Ishikawa (cell line): Measurements from ENCODE around the gene RFTN2.

Experiments
- CEBPB ChIP-seq: IDR thresholded peaks from 2 replicates; pipeline ENCODE4 v1.6.1; 2012
- CREB1 ChIP-seq: IDR thresholded peaks from 2 replicates; pipeline ENCODE4 v1.6.1; 2012; ENCODE audit warnings: low read depth
- EGR1 ChIP-seq: IDR thresholded peaks from 2 replicates; pipeline ENCODE4 v1.6.1; 2012
- EP300 ChIP-seq: IDR thresholded peaks from 2 replicates; pipeline ENCODE4 v1.6.1; 2012; ENCODE audit warnings: borderline replicate concordance
- FOXM1 ChIP-seq: IDR thresholded peaks from 2 replicates; pipeline ENCODE4 v1.6.1; 2012; ENCODE audit warnings: low read depth, borderline replicate concordance
- MAX ChIP-seq: IDR thresholded peaks from 2 replicates; pipeline ENCODE4 v1.6.1; 2012
- NFIC ChIP-seq: IDR thresholded peaks from 2 replicates; pipeline ENCODE4 v1.6.1; 2012
- RAD21 ChIP-seq: IDR thresholded peaks from 2 replicates; pipeline ENCODE4 v1.6.1; 2012; ENCODE audit warnings: low read depth
- REST ChIP-seq: IDR thresholded peaks from 2 replicates; pipeline ENCODE4 v1.6.1; 2012; ENCODE audit warnings: low read depth, mild to moderate bottlenecking
- TAF1 ChIP-seq: IDR thresholded peaks from 2 replicates; pipeline ENCODE4 v1.6.1; 2012; ENCODE audit warnings: low read depth, mild to moderate bottlenecking
- TCF12 ChIP-seq: IDR thresholded peaks from 2 replicates; pipeline ENCODE4 v1.6.1; 2012; ENCODE audit warnings: low read depth
- TEAD4 ChIP-seq: IDR thresholded peaks from 2 replicates; pipeline ENCODE4 v1.6.1; 2012
- USF1 ChIP-seq: IDR thresholded peaks from 2 replicates; pipeline ENCODE4 v1.6.1; 2012
- YY1 ChIP-seq: IDR thresholded peaks from 2 replicates; pipeline ENCODE4 v1.6.1; 2012; ENCODE audit warnings: low read depth
- ZBTB7A ChIP-seq: IDR thresholded peaks from 2 replicates; pipeline ENCODE4 v1.6.1; 2012; ENCODE audit warnings: low read depth

Gene RFTN2

GRCh38 chr2:197555467-197555866 lies 119.9 kb downstream of the RFTN2 start:
- TF ChIP-seq MAX (no peak), FOXM1 (no peak), TEAD4 (no peak), NFIC (no peak), YY1 (no peak), ZBTB7A (no peak), CEBPB (no peak), CREB1 (no peak), REST (no peak), EP300 (no peak), RAD21 (no peak)

GRCh38 chr2:197548582-197548981 lies 126.8 kb downstream of the RFTN2 start:
- TF ChIP-seq FOXM1 (no peak), EGR1 (no peak), REST (no peak), ZBTB7A (no peak), CREB1 (no peak), EP300 (no peak)

- TF ChIP-seq RAD21 (no peak), REST (no peak), USF1 (no peak), CREB1 (no peak), EP300 (no peak), ZBTB7A (no peak), TEAD4 (no peak), YY1 (no peak), EGR1 (no peak), TAF1 (no peak), CEBPB (no peak), FOXM1 (no peak)
Measured at GRCh38 chr2:197547163-197547900, 128.1 kb downstream of the RFTN2 start.

GRCh38 chr2:197543206-197543605 lies 132.2 kb downstream of the RFTN2 start:
- TF ChIP-seq EP300 (no peak), TCF12 (no peak), TEAD4 (no peak), ZBTB7A (no peak), MAX (no peak), USF1 (no peak), CREB1 (no peak)

GRCh38 chr2:197539734-197540133 lies 135.7 kb downstream of the RFTN2 start:
- TF ChIP-seq RAD21, result no peak
- no peak for TF ChIP-seq FOXM1
- TF ChIP-seq CREB1, result no peak
- TF ChIP-seq EP300, result no peak
- TF ChIP-seq REST, result no peak
- TF ChIP-seq USF1, result no peak
- no peak for TF ChIP-seq CEBPB
- no peak for TF ChIP-seq YY1
